Body of pancreas (tissue), 4 donors: Measurements from ENCODE around the gene DPY19L3. TPM values are rescaled to one million over a fixed set of nuclear protein-coding genes. Genes with fewer than 3 reads are reported as not detected.

Source experiments
- ATAC-seq: fragments of 150-250 bp; one replicate; pipeline ENCODE4 v1.9.1; 2016
- DNase-seq, 4 donors: peaks; one replicate each; pipeline ENCODE4 v3.0.0-alpha.2; 2019
- H3K27ac ChIP-seq, 4 donors: fragments of 200-600 bp; sonication (generic); 1 replicate in 3 of 4; 2 replicates in 1 of 4; pipeline versions ENCODE4 v1.5.1 to v1.6.1; 2016 to 2019; ENCODE audit warnings: mild to moderate bottlenecking in 1 of 4, mixed read lengths in 1 of 4, moderate library complexity in 1 of 4
- H3K27me3 ChIP-seq, 2 donors: fragments of 200-600 bp; sonication (generic); one replicate each; pipeline ENCODE4 v1.6.0; 2016; ENCODE audit warnings: mild to moderate bottlenecking in 1 of 2
- H3K36me3 ChIP-seq, 2 donors: fragments of 200-600 bp; sonication (generic); replicated peaks in 1 of 2; 2 replicates each; pipeline ENCODE4 v1.5.1; 2016; ENCODE audit warnings: low read depth in 2 of 2; ENCODE audit not compliant: insufficient read depth in 1 of 2
- H3K4me1 ChIP-seq: fragments of 200-600 bp; sonication (generic); one replicate; pipeline ENCODE4 v1.6.0; 2016
- H3K4me3 ChIP-seq, 2 donors: fragments of 200-600 bp; sonication (generic); 1 replicate in 1 of 2; 2 replicates in 1 of 2; pipeline ENCODE4 v1.5.1; 2016 to 2019
- H3K9me3 ChIP-seq, 3 donors: fragments of 200-600 bp; sonication (generic); 1 replicate in 2 of 3; 2 replicates in 1 of 3; pipeline ENCODE4 v1.5.1; 2016
- CTCF ChIP-seq, 7 experiments: fragments of 450-650 bp in 4 of 7; fragments of 200-600 bp in 3 of 7; sonication (generic) in 3 of 7; IDR thresholded peaks; one replicate each; pipeline ENCODE4 v1.5.1; 2016 to 2019; ENCODE audit warnings: antibody characterized with exemption in 7 of 7
- POLR2A ChIP-seq, 3 donors: fragments of 450-650 bp; IDR thresholded peaks; one replicate each; pipeline ENCODE4 v1.6.1; 2016; ENCODE audit warnings: antibody characterized with exemption in 3 of 3, mild to moderate bottlenecking in 2 of 3
- WGBS, 2 donors: methylation state at CpG; one replicate each; pipeline ENCODE4 v1.1.5; 2017; 5-methylcytosine and 5-hydroxymethylcytosine counted together
- intact Hi-C: fragments of 100-400 bp; cut with DNase I; formaldehyde crosslinking; loops from one replicate; pipeline ENCODE4 v1.15.1; 2023
- total RNA-seq, 2 donors: library from RNA; depleted of rRNA; stranded (reverse); fragments of >200 nt; gene quantifications; one replicate each; pipeline ENCODE4 v1.1.0, GENCODE V29; 2016

Gene DPY19L3
- total RNA-seq, 2 donors from 2014 or later = 14.3 to 24.4 TPM

GRCh38 chr19:32448026-32448425 is 42.5 kb downstream of the DPY19L3 start:
- no peak overlapping the region for H3K27ac ChIP-seq
- TF ChIP-seq CTCF (IDR thresholded peaks at IDR 0.05) (no peak), POLR2A (IDR thresholded peaks at IDR 0.05) (no peak)
- no peaks in the 10 kb centered on the region for H3K36me3 ChIP-seq
- intact Hi-C loops = no loop called here
- DNase-seq (no peak), ATAC-seq (no peak)
- no peaks in the 10 kb centered on the region for H3K4me1 ChIP-seq
- H3K4me3 ChIP-seq = no peak overlapping the region
- no peaks in the 10 kb centered on the region for H3K27me3 ChIP-seq
- 94 to 95% methylated on average over 8 of the region's 8 CpGs for WGBS, 2 donors
- no peaks in the 10 kb centered on the region for H3K9me3 ChIP-seq

GRCh38 chr19:32450217-32450616 is 44.6 kb downstream of the DPY19L3 start:
- H3K4me3 ChIP-seq = no peak overlapping the region
- H3K27me3 ChIP-seq = no peaks in the 10 kb centered on the region
- ATAC-seq = no peak
- H3K4me1 ChIP-seq = no peaks in the 10 kb centered on the region
- no peak overlapping the region for H3K27ac ChIP-seq
- 89 to 94% methylated on average over 4 of the region's 4 CpGs for WGBS, 2 donors
- H3K9me3 ChIP-seq = no peaks in the 10 kb centered on the region
- intact Hi-C loops = no loop called here
- H3K36me3 ChIP-seq = no peaks in the 10 kb centered on the region
- DNase-seq = no peak
- TF ChIP-seq CTCF (IDR thresholded peaks at IDR 0.05) (no peak), POLR2A (IDR thresholded peaks at IDR 0.05) (no peak)

- TF ChIP-seq POLR2A (IDR thresholded peaks at IDR 0.05) (no peak), CTCF (IDR thresholded peaks at IDR 0.05) (no peak)
- Histone ChIP-seq H3K4me3 (no peak overlapping the region), H3K36me3 (no peaks in the 10 kb centered on the region), H3K9me3 (no peaks in the 10 kb centered on the region), H3K27ac (no peak overlapping the region), H3K4me1 (no peaks in the 10 kb centered on the region), H3K27me3 (no peaks in the 10 kb centered on the region)
- DNase-seq = no peak
- 90 to 91% methylated on average over 2 of the region's 2 CpGs for WGBS, 2 donors
- ATAC-seq = no peak
- intact Hi-C loops = no loop called here
Measured at GRCh38 chr19:32453736-32454135, 48.2 kb downstream of the DPY19L3 start.

GRCh38 chr19:32456406-32456805 is 50.8 kb downstream of the DPY19L3 start:
- no peak for ATAC-seq
- Histone ChIP-seq H3K9me3 (no peaks in the 10 kb centered on the region), H3K4me1 (no peaks in the 10 kb centered on the region), H3K27ac (no peak overlapping the region), H3K27me3 (no peaks in the 10 kb centered on the region), H3K4me3 (no peak overlapping the region), H3K36me3 (no peaks in the 10 kb centered on the region)
- no peak for TF ChIP-seq POLR2A (IDR thresholded peaks at IDR 0.05)
- WGBS, 2 donors = 97 to 99% methylated on average over 4 of the region's 4 CpGs
- intact Hi-C loops = no loop called here
- no peak for DNase-seq

GRCh38 chr19:32457571-32458158 is 52.1 kb downstream of the DPY19L3 start:
- H3K36me3 ChIP-seq = no peaks in the 10 kb centered on the region
- no peaks in the 10 kb centered on the region for H3K4me1 ChIP-seq
- 84 to 87% methylated on average over 5 of the region's 5 CpGs for WGBS, 2 donors
- DNase-seq (no peak), ATAC-seq (no peak)
- H3K27me3 ChIP-seq = no peaks in the 10 kb centered on the region
- TF ChIP-seq POLR2A (IDR thresholded peaks at IDR 0.05) = no peak
- no peak for TF ChIP-seq CTCF (IDR thresholded peaks at IDR 0.05)
- intact Hi-C loops = no loop called here
- H3K4me3 ChIP-seq = no peak overlapping the region
- no peak overlapping the region for H3K27ac ChIP-seq
- no peaks in the 10 kb centered on the region for H3K9me3 ChIP-seq
